ENCODE data around the gene SUGCT.
"Not testable (repeated sequence)": the region's sequence is repeated elsewhere in the genome, so short reads cannot be mapped to it uniquely, and the experiment has no call there.

The SUGCT gene

GRCh38 chr7:40156988-40157387 is 22.2 kb downstream of the SUGCT start:
- no peaks in the 10 kb centered on the region for H3K4me1 ChIP-seq (ENCODE audit: insufficient read depth, low read length)
- no peak for DNase-seq
- no peak overlapping the region for H3K4me2 ChIP-seq (ENCODE audit: insufficient read depth, low read length)
- H3K27ac ChIP-seq (ENCODE audit: low read length): no peak overlapping the region
- no peaks in the 10 kb centered on the region for H3K27me3 ChIP-seq (ENCODE audit: insufficient read depth, low read length, poor library complexity)
- H3K9me3 ChIP-seq (ENCODE audit: insufficient read depth, low read length, severe bottlenecking): no peaks in the 10 kb centered on the region
- no peak overlapping the region for H3K9ac ChIP-seq (ENCODE audit: low read depth, low read length)
- no peaks in the 10 kb centered on the region for H3K36me3 ChIP-seq (ENCODE audit: insufficient read depth, low read length)
- no peak overlapping the region for H2AFZ ChIP-seq (ENCODE audit: low read depth, low read length)
- H4K20me1 ChIP-seq (ENCODE audit: insufficient read depth, low read length): no peaks in the 10 kb centered on the region
- ATAC-seq (ENCODE audit: insufficient read depth, low read depth): no peak
- H3K79me2 ChIP-seq (ENCODE audit: insufficient read depth, low read length): no peaks in the 10 kb centered on the region
- H3K4me3 ChIP-seq (ENCODE audit: low read depth in 1 of 2, low read length in 2 of 2): no peak overlapping the region
- TF ChIP-seq EZH2 (IDR thresholded peaks at IDR 0.05; ENCODE audit: borderline replicate concordance, low read depth, low read length, severe bottlenecking): no peak
- TF ChIP-seq CTCF (IDR thresholded peaks at IDR 0.05; ENCODE audit: borderline replicate concordance, extremely low read depth, low read length, poor library complexity, severe bottlenecking): no peak

GRCh38 chr7:40162516-40162915 is 27.7 kb downstream of the SUGCT start:
- Histone ChIP-seq H3K4me1 (ENCODE audit: insufficient read depth, low read length) (no peaks in the 10 kb centered on the region), H3K9me3 (ENCODE audit: insufficient read depth, low read length, severe bottlenecking) (no peaks in the 10 kb centered on the region), H3K4me3 (ENCODE audit: low read depth in 1 of 2, low read length in 2 of 2) (no peak overlapping the region), H2AFZ (ENCODE audit: low read depth, low read length) (no peak overlapping the region), H3K27ac (ENCODE audit: low read length) (no peak overlapping the region), H3K79me2 (ENCODE audit: insufficient read depth, low read length) (no peaks in the 10 kb centered on the region), H3K4me2 (ENCODE audit: insufficient read depth, low read length) (no peak overlapping the region), H3K36me3 (ENCODE audit: insufficient read depth, low read length) (no peaks in the 10 kb centered on the region), H3K27me3 (ENCODE audit: insufficient read depth, low read length, poor library complexity) (no peaks in the 10 kb centered on the region), H4K20me1 (ENCODE audit: insufficient read depth, low read length) (no peaks in the 10 kb centered on the region), H3K9ac (ENCODE audit: low read depth, low read length) (no peak overlapping the region)
- ATAC-seq (ENCODE audit: insufficient read depth, low read depth): no peak
- TF ChIP-seq EZH2 (IDR thresholded peaks at IDR 0.05; ENCODE audit: borderline replicate concordance, low read depth, low read length, severe bottlenecking) (no peak), CTCF (IDR thresholded peaks at IDR 0.05; ENCODE audit: borderline replicate concordance, extremely low read depth, low read length, poor library complexity, severe bottlenecking) (no peak)
- DNase-seq: no peak

GRCh38 chr7:40165216-40165615 is 30.4 kb downstream of the SUGCT start:
- H3K4me1 ChIP-seq (ENCODE audit: insufficient read depth, low read length): no peaks in the 10 kb centered on the region
- ATAC-seq (ENCODE audit: insufficient read depth, low read depth): no peak
- no peak overlapping the region for H3K27ac ChIP-seq (ENCODE audit: low read length)
- no peaks in the 10 kb centered on the region for H3K79me2 ChIP-seq (ENCODE audit: insufficient read depth, low read length)
- H3K9ac ChIP-seq (ENCODE audit: low read depth, low read length): no peak overlapping the region
- H3K27me3 ChIP-seq (ENCODE audit: insufficient read depth, low read length, poor library complexity): no peaks in the 10 kb centered on the region
- no peaks in the 10 kb centered on the region for H4K20me1 ChIP-seq (ENCODE audit: insufficient read depth, low read length)
- DNase-seq: no peak
- TF ChIP-seq EZH2 (IDR thresholded peaks at IDR 0.05; ENCODE audit: borderline replicate concordance, low read depth, low read length, severe bottlenecking) (no peak), CTCF (IDR thresholded peaks at IDR 0.05; ENCODE audit: borderline replicate concordance, extremely low read depth, low read length, poor library complexity, severe bottlenecking) (no peak)
- H3K4me2 ChIP-seq (ENCODE audit: insufficient read depth, low read length): no peak overlapping the region
- no peaks in the 10 kb centered on the region for H3K9me3 ChIP-seq (ENCODE audit: insufficient read depth, low read length, severe bottlenecking)
- H3K4me3 ChIP-seq (ENCODE audit: low read depth in 1 of 2, low read length in 2 of 2): no peak overlapping the region
- H3K36me3 ChIP-seq (ENCODE audit: insufficient read depth, low read length): no peaks in the 10 kb centered on the region
- H2AFZ ChIP-seq (ENCODE audit: low read depth, low read length): no peak overlapping the region

- no peaks in the 10 kb centered on the region for H3K79me2 ChIP-seq (ENCODE audit: insufficient read depth, low read length)
- H4K20me1 ChIP-seq (ENCODE audit: insufficient read depth, low read length): no peaks in the 10 kb centered on the region
- H3K4me1 ChIP-seq (ENCODE audit: insufficient read depth, low read length): no peaks in the 10 kb centered on the region
- no peak overlapping the region for H3K4me3 ChIP-seq (ENCODE audit: low read depth in 1 of 2, low read length in 2 of 2)
- H3K4me2 ChIP-seq (ENCODE audit: insufficient read depth, low read length): no peak overlapping the region
- DNase-seq (no peak), ATAC-seq (ENCODE audit: insufficient read depth, low read depth) (no peak)
- H3K36me3 ChIP-seq (ENCODE audit: insufficient read depth, low read length): no peaks in the 10 kb centered on the region
- no peak overlapping the region for H2AFZ ChIP-seq (ENCODE audit: low read depth, low read length)
- TF ChIP-seq EZH2 (IDR thresholded peaks at IDR 0.05; ENCODE audit: borderline replicate concordance, low read depth, low read length, severe bottlenecking) (no peak), CTCF (IDR thresholded peaks at IDR 0.05; ENCODE audit: borderline replicate concordance, extremely low read depth, low read length, poor library complexity, severe bottlenecking) (no peak)
- H3K27me3 ChIP-seq (ENCODE audit: insufficient read depth, low read length, poor library complexity): no peaks in the 10 kb centered on the region
- H3K27ac ChIP-seq (ENCODE audit: low read length): no peak overlapping the region
- no peaks in the 10 kb centered on the region for H3K9me3 ChIP-seq (ENCODE audit: insufficient read depth, low read length, severe bottlenecking)
- H3K9ac ChIP-seq (ENCODE audit: low read depth, low read length): no peak overlapping the region
Observed at GRCh38 chr7:40167291-40167690, 32.5 kb downstream of the SUGCT start.

GRCh38 chr7:40168266-40168665 is 33.5 kb downstream of the SUGCT start:
- ATAC-seq (ENCODE audit: insufficient read depth, low read depth); H3K79me2 ChIP-seq (ENCODE audit: insufficient read depth, low read length); H3K4me3 ChIP-seq (ENCODE audit: low read depth in 1 of 2, low read length in 2 of 2); H3K27me3 ChIP-seq (ENCODE audit: insufficient read depth, low read length, poor library complexity); H3K9me3 ChIP-seq (ENCODE audit: insufficient read depth, low read length, severe bottlenecking); H3K27ac ChIP-seq (ENCODE audit: low read length); H2AFZ ChIP-seq (ENCODE audit: low read depth, low read length); H3K36me3 ChIP-seq (ENCODE audit: insufficient read depth, low read length); H4K20me1 ChIP-seq (ENCODE audit: insufficient read depth, low read length); H3K4me1 ChIP-seq (ENCODE audit: insufficient read depth, low read length); H3K4me2 ChIP-seq (ENCODE audit: insufficient read depth, low read length); DNase-seq; H3K9ac ChIP-seq (ENCODE audit: low read depth, low read length): not testable (repeated sequence)

All from DND-41 (cell line).